ENCODE data around the gene TXNL4A.

TXNL4A gene

DNA sequence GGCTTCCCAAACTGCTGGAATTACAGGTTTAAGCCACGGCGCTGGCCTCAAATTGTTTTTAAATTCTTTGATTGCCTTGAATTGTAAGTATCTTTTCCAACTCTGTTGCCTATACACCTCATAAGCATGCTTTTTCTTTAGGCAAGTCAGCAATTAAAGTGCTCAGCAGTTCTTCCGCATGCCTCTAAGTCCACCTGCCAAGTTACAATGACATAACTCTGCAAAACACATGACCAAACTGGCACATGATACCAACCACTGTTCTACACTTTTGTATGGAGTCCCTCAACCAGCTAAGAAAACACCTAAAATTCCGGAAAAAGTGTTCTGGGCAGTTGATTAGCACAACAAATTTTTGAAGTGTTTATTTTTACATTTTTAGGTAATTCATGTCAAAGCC, 5.1 kb downstream of the TXNL4A start:
- H3K4me3 Mint-ChIP-seq: no peak overlapping the region
- ATAC-seq (replicated peaks) (no peak), DNase-seq (no peak)
- H3K36me3 Mint-ChIP-seq: peaks cover 21 to 45% of the 10 kb centered on the region in 2 donors
- no peaks in the 10 kb centered on the region for H3K9me3 Mint-ChIP-seq
- no peak overlapping the region for H3K27ac Mint-ChIP-seq
- no peaks in the 10 kb centered on the region for H3K27me3 Mint-ChIP-seq
- H3K4me1 Mint-ChIP-seq: peaks cover 31 to 65% of the 10 kb centered on the region in 2 donors

DNA sequence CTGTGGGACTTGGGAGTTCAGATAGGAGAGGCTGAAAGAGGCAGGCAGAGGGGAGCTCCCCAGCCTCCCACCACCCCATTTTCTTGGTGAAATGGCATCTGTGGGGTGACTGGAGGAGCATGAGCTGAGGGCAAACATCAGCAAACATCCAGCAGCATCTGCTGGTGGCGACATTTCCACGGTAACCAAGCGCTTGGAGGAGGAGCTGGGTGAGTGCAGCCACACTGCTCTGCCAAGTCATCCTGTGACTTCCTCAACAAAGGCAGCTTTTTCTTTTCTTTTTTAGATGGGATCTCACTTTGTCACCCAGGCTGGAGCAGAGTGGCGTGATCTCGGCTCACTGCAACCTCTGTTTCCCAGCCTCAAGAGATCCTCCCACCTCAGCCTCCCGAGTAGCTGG, 5.6 kb downstream of the TXNL4A start:
- H3K4me1 Mint-ChIP-seq: peaks cover 33 to 65% of the 10 kb centered on the region in 2 donors
- H3K4me3 Mint-ChIP-seq: no peak overlapping the region

DNA sequence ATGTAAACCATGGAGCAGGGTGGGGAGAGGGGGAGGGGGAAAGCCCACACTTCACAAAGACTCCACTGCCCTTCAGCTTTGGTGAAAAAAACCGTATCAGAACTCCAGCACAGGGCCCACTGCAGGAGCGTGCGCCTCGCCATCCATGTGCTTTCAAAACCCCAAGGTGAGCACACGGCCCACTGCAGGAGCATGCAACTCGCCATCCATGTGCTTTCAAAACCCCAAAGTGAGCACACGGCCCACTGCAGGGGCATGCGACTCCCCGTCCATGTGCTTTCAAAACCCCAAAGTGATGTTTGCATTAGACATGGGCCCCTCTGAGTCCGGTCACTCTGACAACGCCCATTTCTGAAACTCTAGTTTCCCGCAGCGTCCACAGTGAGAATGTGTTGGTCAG, 7.8 kb downstream of the TXNL4A start:
- no peaks in the 10 kb centered on the region for H3K9me3 Mint-ChIP-seq
- ATAC-seq (replicated peaks): no peak
- H3K27me3 Mint-ChIP-seq: no peaks in the 10 kb centered on the region
- H3K4me1 Mint-ChIP-seq: peaks cover 25 to 51% of the 10 kb centered on the region in 2 donors
- H3K36me3 Mint-ChIP-seq: peaks cover 24 to 57% of the 10 kb centered on the region in 2 donors
- H3K4me3 Mint-ChIP-seq: no peak overlapping the region
- no peak for DNase-seq
- H3K27ac Mint-ChIP-seq: no peak overlapping the region

More for the DNA sequence above, 5.6 kb downstream of the TXNL4A start:
- Mint-ChIP-seq H3K27ac (peak overlapping the region; percentile 63), H3K36me3 (peaks cover 25 to 49% of the 10 kb centered on the region in 2 donors), H3K9me3 (no peaks in the 10 kb centered on the region), H3K27me3 (no peaks in the 10 kb centered on the region)
- DNase-seq: no peak
- peak in 1 of 2 donors; percentile 49 for ATAC-seq (replicated peaks)

DNA sequence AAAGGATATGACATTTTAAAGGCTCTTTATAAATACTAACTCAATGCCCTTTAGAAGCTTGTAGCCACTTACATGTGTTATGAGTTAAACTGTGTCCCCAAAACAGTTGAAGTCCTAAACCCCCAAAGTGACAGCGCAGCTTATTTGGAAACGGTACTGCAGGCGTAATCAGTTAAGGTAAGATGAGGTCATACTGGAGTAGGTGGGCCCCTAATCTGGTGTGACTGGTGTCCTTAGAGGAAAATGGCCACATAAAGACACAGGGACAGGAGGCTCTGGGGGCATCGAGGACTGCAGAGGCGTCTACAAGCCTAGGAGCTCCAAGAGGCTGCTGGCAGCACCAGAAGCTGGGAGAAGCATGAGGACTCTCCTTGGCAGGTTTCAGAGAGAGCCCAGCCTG, 8.5 kb downstream of the TXNL4A start:
- ATAC-seq (replicated peaks) (no peak), DNase-seq (no peak)
- Mint-ChIP-seq H3K4me1 (peaks cover 25 to 51% of the 10 kb centered on the region in 2 donors), H3K27me3 (no peaks in the 10 kb centered on the region), H3K4me3 (no peak overlapping the region), H3K36me3 (peaks cover 30 to 59% of the 10 kb centered on the region in 2 donors), H3K27ac (no peak overlapping the region), H3K9me3 (no peaks in the 10 kb centered on the region)

DNA sequence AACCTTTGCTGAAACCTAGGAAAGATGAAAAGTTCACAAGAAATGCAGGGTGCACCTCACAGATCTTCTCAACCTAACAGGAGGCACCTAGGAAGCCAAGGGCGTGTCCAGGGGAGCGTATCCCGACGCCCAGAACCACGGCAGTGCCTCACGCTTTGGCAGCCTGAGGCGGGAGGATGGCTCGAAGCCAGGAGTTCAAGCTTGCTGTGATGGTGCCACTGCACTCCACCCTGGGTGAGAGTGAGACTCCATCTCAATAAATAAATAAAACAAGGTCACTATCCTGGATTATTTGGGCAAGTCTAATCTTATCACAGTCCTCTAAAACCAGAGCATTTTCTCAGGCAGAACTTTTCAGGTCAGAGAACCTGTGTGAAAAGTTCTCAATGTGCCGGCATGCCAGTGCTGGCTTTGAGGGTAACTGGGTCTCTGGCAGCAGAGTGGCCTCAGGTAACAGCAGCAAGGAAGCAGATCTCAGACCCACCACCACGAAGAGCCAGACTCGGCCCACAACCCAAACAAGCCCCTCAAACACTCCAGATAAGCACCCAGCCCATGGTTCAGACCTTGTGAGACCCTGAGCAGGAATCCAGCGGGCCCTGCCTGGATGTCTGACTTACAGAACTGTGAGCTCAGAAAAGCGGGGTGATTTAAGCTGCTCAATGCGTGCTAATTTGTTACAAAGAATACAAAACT, 12.2 kb downstream of the TXNL4A start:
- DNase-seq (no peak), ATAC-seq (replicated peaks) (no peak)
- no peaks in the 10 kb centered on the region for H3K27me3 Mint-ChIP-seq
- no peak overlapping the region for H3K27ac Mint-ChIP-seq
- H3K36me3 Mint-ChIP-seq: peaks cover 40 to 65% of the 10 kb centered on the region in 2 donors
- H3K4me3 Mint-ChIP-seq: no peak overlapping the region
- peaks cover 9 to 25% of the 10 kb centered on the region in 2 donors for H3K4me1 Mint-ChIP-seq
- H3K9me3 Mint-ChIP-seq: no peaks in the 10 kb centered on the region

DNA sequence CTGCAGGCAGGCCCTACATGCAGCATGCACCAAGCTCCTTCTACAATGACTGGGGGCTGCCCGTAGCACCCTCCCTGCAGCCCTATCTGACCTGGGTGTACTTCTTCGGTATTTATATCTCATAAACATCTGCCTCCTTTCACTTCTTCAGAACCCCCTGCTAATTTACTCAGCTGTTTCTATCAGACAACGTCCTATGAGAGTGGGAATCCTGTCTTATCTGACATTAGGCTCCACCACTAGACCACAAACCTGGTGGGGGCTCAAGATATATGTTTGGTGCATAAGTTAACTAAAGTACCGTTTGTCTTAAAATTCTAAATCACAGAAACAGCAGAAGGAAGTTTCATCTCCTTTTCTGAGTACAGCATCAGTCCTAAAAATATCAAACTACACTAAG, 13.3 kb downstream of the TXNL4A start:
- Mint-ChIP-seq H3K9me3 (no peaks in the 10 kb centered on the region), H3K27ac (no peak overlapping the region), H3K4me3 (no peak overlapping the region), H3K4me1 (peaks cover 5 to 24% of the 10 kb centered on the region in 2 donors), H3K36me3 (peaks cover 43 to 68% of the 10 kb centered on the region in 2 donors), H3K27me3 (no peaks in the 10 kb centered on the region)
- no peak for ATAC-seq (replicated peaks)
- DNase-seq: no peak

DNA sequence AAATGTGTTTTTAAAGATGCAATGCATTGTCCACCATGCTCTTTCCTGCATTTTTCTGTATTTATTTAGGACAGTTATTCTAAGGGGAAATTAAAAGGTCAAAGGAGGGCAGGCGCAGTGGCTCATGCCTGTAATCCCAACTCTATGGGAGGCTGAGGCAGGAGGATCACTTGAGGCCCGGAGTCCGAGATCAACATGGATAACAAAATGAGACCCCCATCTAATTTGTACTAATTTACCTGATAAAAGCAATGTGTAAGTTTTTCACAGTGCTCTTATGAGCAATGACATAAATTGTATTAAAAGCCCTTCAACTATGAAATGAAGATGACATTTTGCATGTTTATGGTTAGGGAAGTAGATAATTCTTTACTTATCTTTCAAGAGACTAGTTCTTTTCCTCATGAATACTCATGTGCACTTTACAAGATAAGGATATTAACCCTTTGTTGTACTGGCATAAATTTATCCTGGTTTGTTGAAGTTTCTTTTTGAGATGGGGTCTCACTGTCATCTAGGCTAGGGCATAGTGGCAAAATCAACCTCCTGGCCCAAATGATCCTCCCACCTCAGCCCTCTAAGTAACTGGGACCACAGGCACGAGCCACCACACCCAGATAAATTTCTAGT, 14.2 kb downstream of the TXNL4A start:
- Mint-ChIP-seq H3K4me1 (peaks cover 7 to 16% of the 10 kb centered on the region in 2 donors), H3K27ac (no peak overlapping the region), H3K27me3 (no peaks in the 10 kb centered on the region), H3K4me3 (no peak overlapping the region), H3K36me3 (peaks cover 48 to 64% of the 10 kb centered on the region in 2 donors), H3K9me3 (no peaks in the 10 kb centered on the region)
- ATAC-seq (replicated peaks): no peak
- DNase-seq: no peak

DNA sequence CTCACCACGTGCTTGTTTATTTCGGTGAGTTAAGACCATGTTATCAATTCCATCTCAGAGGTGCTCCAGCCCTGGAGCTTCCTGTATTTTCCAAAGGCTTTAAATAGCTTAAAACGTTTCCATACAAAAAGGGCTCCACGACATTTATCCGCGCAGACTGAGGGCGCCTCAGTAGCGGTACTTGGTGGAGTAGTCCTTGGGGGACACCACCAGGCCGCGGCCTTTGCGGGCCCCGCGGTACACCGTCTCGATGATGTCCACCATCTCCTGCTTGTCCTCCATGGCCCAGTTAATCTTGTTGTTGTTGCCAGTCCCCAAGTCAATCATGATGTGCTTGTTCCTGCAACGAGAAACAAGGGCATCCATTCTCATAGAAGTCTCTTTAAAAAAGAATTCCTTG, 14.8 kb downstream of the TXNL4A start:
- peaks cover 7 to 16% of the 10 kb centered on the region in 2 donors for H3K4me1 Mint-ChIP-seq
- no peaks in the 10 kb centered on the region for H3K27me3 Mint-ChIP-seq
- H3K4me3 Mint-ChIP-seq: no peak overlapping the region
- DNase-seq (no peak), ATAC-seq (replicated peaks) (no peak)
- H3K9me3 Mint-ChIP-seq: no peaks in the 10 kb centered on the region
- H3K27ac Mint-ChIP-seq: no peak overlapping the region
- peaks cover 49 to 66% of the 10 kb centered on the region in 2 donors for H3K36me3 Mint-ChIP-seq

DNA sequence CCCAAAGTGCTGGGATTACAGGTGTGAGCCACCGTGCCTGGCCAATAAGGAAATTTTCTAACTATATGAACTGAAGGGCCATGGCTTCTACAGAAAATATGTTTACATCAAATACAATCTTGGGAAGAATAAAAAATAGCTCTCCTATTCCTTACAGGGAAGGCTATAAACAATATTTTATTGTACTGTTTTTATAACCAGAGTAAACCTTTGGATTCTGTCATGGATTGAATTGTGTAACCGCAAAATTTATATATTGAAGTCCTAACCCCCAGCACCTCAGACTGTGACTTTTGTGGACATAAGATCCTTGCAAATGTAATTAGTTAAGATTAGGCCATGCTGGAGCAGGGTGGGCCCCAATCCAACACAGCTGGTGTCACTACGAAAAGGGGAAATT, 15.6 kb downstream of the TXNL4A start:
- no peak overlapping the region for H3K27ac Mint-ChIP-seq
- H3K27me3 Mint-ChIP-seq: no peaks in the 10 kb centered on the region
- H3K9me3 Mint-ChIP-seq: no peaks in the 10 kb centered on the region
- DNase-seq: no peak
- H3K36me3 Mint-ChIP-seq: peaks cover 44 to 62% of the 10 kb centered on the region in 2 donors
- no peak overlapping the region for H3K4me3 Mint-ChIP-seq
- no peak for ATAC-seq (replicated peaks)
- peaks cover 4 to 16% of the 10 kb centered on the region in 2 donors for H3K4me1 Mint-ChIP-seq

DNA sequence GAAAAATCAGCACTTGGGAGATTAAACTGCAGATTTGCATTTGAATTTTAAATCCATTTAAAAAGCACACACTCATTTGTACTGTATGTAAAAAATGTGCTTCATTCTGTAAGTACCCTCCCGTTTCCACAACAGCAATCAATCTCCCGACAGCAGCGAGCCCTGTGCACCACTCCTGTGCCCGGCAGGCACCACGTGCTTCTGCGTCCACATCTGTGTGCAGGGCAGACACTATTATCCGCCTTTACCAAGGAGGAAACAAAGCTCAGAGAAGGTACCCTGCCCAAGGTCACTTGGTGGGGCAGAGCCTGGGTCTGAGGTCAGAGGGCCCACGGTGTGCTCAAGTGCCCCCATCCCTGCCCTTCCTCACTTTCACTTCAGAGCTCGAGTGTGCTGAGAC, 16.4 kb downstream of the TXNL4A start:
- Mint-ChIP-seq H3K36me3 (peaks cover 44 to 63% of the 10 kb centered on the region in 2 donors), H3K27me3 (no peaks in the 10 kb centered on the region), H3K9me3 (no peaks in the 10 kb centered on the region), H3K4me3 (no peak overlapping the region), H3K4me1 (peaks cover 4 to 16% of the 10 kb centered on the region in 2 donors), H3K27ac (no peak overlapping the region)
- DNase-seq (no peak), ATAC-seq (replicated peaks) (no peak)

DNA sequence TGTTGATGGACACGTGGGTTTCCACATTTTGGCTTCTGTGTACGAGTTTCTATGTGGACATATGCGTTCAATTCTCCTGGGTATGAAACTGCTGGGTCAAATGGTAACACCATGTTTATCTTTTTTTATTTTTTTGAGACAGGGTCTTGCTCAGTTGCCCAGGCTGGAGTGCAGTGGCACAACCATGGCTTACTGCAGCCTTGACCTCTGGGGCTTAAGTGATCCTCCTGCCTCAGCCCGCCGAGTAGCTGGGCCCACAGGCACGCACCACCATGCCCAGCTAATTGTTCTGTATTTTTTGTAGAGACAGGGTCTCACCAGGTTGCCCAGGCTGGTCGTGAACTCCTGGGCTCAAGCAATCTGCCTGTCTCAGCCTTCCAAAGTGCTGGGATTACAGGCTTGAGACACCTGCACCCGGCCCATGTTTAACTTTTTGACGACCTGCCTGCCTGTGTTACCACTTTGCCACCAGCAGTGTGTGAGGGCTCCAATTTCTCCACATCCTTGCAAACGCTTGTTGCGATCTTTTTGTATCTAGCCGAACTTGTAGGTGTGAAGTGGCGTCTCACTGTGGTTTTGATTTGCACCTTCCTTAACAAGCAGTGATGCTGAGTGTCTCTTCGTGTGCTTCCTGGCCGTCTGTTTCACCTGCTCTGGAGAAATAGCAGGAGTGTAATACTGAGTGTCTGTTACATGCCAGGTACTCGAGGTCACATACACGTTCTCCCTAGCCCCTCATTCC, 17.0 kb downstream of the TXNL4A start:
- peaks cover 44 to 63% of the 10 kb centered on the region in 2 donors for H3K36me3 Mint-ChIP-seq
- DNase-seq: no peak
- no peak overlapping the region for H3K27ac Mint-ChIP-seq
- H3K9me3 Mint-ChIP-seq: no peaks in the 10 kb centered on the region
- peaks cover 4 to 16% of the 10 kb centered on the region in 2 donors for H3K4me1 Mint-ChIP-seq
- no peak overlapping the region for H3K4me3 Mint-ChIP-seq
- ATAC-seq (replicated peaks): no peak
- H3K27me3 Mint-ChIP-seq: no peaks in the 10 kb centered on the region

DNA sequence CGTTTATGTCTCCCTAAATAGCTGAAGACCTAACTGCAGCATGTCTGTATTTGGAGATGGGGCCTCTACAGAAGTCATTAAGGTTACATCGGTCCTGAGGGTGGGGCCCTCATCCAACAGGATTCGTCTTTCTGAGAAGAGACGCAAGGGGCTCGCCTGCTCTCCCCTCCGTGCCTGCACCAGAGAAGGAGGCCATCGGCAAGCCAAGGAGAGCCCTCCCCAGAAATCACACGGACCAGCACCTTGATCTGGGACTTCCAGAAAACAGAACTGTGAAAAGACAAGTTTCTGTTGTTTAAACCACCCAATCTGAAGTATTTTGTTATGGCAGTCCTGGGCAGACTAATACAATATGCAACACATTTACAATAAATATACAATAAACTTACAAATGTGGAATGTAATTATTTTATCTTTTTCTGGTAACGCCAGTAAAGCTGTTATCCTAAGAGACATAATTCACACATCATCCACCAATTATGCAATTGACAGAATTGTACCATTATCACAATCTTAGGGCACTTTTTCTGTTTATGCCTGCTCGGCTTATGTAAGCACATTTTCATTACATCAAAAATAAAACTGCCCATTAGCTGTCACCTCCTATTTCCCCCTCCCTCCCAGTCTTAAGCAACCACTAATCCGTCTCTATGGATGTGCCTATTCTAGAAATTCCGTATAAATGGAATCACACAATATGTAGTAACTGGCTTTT, 17.8 kb downstream of the TXNL4A start:
- Mint-ChIP-seq H3K4me1 (peaks cover 5 to 17% of the 10 kb centered on the region in 2 donors), H3K36me3 (peaks cover 41 to 58% of the 10 kb centered on the region in 2 donors), H3K4me3 (no peak overlapping the region), H3K27ac (no peak overlapping the region), H3K9me3 (no peaks in the 10 kb centered on the region), H3K27me3 (no peaks in the 10 kb centered on the region)
- DNase-seq (no peak), ATAC-seq (replicated peaks) (no peak)

DNA sequence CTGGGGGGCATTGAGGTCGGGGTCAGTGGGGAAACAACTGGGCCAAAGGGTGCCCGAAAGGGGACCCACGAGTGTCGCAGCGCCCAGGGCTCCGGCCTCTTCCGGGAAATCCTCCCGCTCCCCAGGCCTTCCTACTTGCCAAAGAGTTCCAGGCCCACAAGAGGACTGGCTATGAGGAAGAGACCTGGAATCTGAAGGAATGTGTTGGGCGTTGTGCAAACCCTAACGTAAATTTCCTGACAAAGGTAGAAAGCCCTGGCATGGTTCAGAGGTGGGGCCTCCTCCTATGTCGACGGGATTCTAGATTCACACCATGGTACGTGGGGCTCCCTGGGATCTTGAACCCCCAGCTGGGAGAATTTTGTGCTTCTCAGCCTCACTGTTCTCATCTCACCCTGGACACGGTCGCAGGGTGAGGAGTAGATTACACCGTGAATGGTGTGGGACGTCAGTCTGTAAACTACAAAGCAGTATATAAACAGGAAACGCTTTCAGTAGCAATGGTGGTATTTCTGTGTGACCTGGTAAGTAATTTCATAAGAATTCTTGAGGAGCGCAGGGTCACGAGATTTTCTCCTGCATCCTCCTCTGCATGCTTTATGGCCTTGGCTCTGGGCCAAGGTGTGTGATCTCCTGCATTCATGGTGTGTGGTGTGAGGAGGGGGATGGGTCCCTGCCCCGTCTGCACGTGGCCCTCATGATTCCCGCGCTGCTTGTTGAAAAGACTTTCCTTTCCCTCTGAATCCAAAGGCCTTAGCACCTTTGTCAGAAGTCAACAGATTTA, 23.1 kb downstream of the TXNL4A start:
- peaks cover 6 to 24% of the 10 kb centered on the region in 2 donors for H3K36me3 Mint-ChIP-seq
- peak overlapping the region; percentile 62 to 84 for H3K4me3 Mint-ChIP-seq
- peak overlapping the region; percentile 84 for H3K27ac Mint-ChIP-seq
- DNase-seq: no peak
- no peaks in the 10 kb centered on the region for H3K9me3 Mint-ChIP-seq
- H3K4me1 Mint-ChIP-seq: peaks cover 25 to 35% of the 10 kb centered on the region in 2 donors
- ATAC-seq (replicated peaks): peak; percentile 26 to 46
- H3K27me3 Mint-ChIP-seq: peaks cover 4 to 7% of the 10 kb centered on the region in 2 donors

All from stimulated activated naive B cell treated with anti-CD40 and anti-IgM and Interleukin-4, amounts not matched to agents 10 μg/mL and 1 μg/mL and 100 μg/mL, for 72 hours (primary cell).